Small intestine (tissue), 7 donors: ENCODE measurements around the gene GSTCD. TPM values are rescaled to one million over a fixed set of nuclear protein-coding genes. Genes with fewer than 3 reads are reported as not detected.

Experiments used
- DNase-seq, 2 donors: peaks; one replicate each; pipeline versions ENCODE4 v3.0.0 to v3.0.0-alpha.2; 2013
- FAIRE-seq: peaks from 2 replicates; lab custom pipeline; 2012; peaks lifted over from hg19 to GRCh38; lab: Jason Lieb, UNC
- H3K27ac ChIP-seq, 3 donors: one replicate each; pipeline ENCODE4 v1.5.1; 2013; ENCODE audit warnings: low read length in 2 of 3, mild to moderate bottlenecking in 2 of 3, control low read depth in 1 of 3, inconsistent platforms in 1 of 3, low read depth in 1 of 3, moderate library complexity in 1 of 3
- H3K27me3 ChIP-seq, 3 donors: one replicate each; pipeline ENCODE4 v1.6.1; 2013; ENCODE audit warnings: low read length in 3 of 3, inconsistent platforms in 1 of 3; ENCODE audit not compliant: control insufficient read depth in 3 of 3, insufficient read depth in 3 of 3
- H3K36me3 ChIP-seq, 3 donors: one replicate each; pipeline ENCODE4 v1.6.1; 2013; ENCODE audit warnings: low read length in 3 of 3, inconsistent platforms in 1 of 3, low read depth in 1 of 3, mild to moderate bottlenecking in 1 of 3, moderate library complexity in 1 of 3; ENCODE audit not compliant: control insufficient read depth in 3 of 3, insufficient read depth in 2 of 3
- H3K4me1 ChIP-seq, 3 donors: one replicate each; pipeline ENCODE4 v1.6.1; 2013; ENCODE audit warnings: low read length in 2 of 3, inconsistent platforms in 1 of 3, low read depth in 1 of 3, mild to moderate bottlenecking in 1 of 3, moderate library complexity in 1 of 3; ENCODE audit not compliant: control insufficient read depth in 3 of 3, insufficient read depth in 2 of 3
- H3K4me3 ChIP-seq, 3 donors: one replicate each; pipeline ENCODE4 v1.5.1; 2013; ENCODE audit warnings: low read length in 3 of 3, control low read depth in 1 of 3, inconsistent platforms in 1 of 3, low read depth in 1 of 3, mild to moderate bottlenecking in 1 of 3, moderate library complexity in 1 of 3
- H3K9me3 ChIP-seq, 2 donors: one replicate each; pipeline ENCODE4 v1.6.1; 2013; ENCODE audit warnings: low read depth in 1 of 2, low read length in 1 of 2; ENCODE audit not compliant: control insufficient read depth in 2 of 2, insufficient read depth in 1 of 2
- WGBS, 3 donors: extraction: QIAGEN DNeasy Blood & Tissue Kit; methylation state at CpG; one replicate each; pipeline ENCODE4 v1.1.7; 2013; 5-methylcytosine and 5-hydroxymethylcytosine counted together
- polyA plus RNA-seq, 4 donors: library from polyadenylated mRNA; stranded (reverse) in 3 of 4; unstranded in 1 of 4; fragments of 200-250 nt in 3 of 4; fragments of 120-200 nt in 1 of 4; gene quantifications; one replicate each; pipeline versions ENCODE4 v1.2.1 to v1.2.3, GENCODE V29; 2013
- donor health status: healthy with polysubstance abuse.
- donor health status: control.
- donor health status: control.
- donor health status: Bipolar disorder and iron deficiency.
- donor health status: healthy.

The GSTCD gene
- polyA plus RNA-seq, 4 donors = 1.4 to 8.7 (median 3.3) TPM

DNA sequence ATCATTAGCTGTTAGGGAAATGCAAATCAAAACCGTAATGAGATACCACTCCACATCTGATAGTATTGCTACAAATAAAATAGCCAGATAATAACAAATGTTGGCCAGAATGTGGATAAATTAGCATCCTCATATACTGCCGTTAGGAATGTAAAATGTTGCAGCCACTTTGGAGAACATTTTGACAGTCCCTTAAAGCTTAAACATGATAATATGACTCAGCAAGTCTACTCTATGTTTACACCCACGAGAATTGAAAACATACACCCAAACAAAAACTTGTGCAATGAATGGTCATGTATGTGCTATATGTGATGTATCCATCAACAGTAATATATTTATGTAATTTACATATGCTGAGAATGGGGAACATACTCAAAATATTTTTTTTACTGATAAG, 78.2 kb downstream of the GSTCD start:
- H3K27me3 ChIP-seq = no peaks in the 10 kb centered on the region
- WGBS, 3 donors = 79 to 86% (median 85%) methylated on average over 3 of the region's 3 CpGs
- no peaks in the 10 kb centered on the region for H3K4me1 ChIP-seq
- FAIRE-seq = no peak
- peaks cover 0 to 2% (median 0%) of the 10 kb centered on the region in 3 donors for H3K36me3 ChIP-seq
- no peak overlapping the region for H3K27ac ChIP-seq
- no peak for DNase-seq
- H3K4me3 ChIP-seq = no peak overlapping the region
- H3K9me3 ChIP-seq = no peaks in the 10 kb centered on the region

DNA sequence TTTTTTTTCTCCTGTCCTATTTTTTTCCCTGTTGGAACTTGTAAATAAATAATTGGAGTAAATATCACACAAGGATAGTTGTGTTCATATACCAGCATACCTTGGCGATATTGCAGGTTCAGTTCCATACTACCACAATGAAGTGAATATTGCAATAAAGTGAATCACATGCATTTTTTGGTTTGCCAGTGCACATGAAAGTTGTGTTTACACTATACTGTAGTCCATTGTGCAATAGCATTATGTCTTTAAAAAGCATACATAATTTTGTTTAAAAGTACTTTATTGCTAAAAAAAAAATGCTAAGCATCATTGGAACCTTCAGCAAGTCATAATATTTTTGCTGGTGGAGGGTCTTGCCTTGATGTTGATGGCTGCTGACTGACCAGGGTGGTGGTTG, 88.6 kb downstream of the GSTCD start:
- peaks cover 0 to 2% (median 0%) of the 10 kb centered on the region in 3 donors for H3K36me3 ChIP-seq
- H3K9me3 ChIP-seq = no peaks in the 10 kb centered on the region
- no peak overlapping the region for H3K27ac ChIP-seq
- WGBS, 3 donors = 98 to 100% (median 100%) methylated on average over 1 of the region's 1 CpG
- H3K27me3 ChIP-seq = no peaks in the 10 kb centered on the region
- H3K4me3 ChIP-seq = no peak overlapping the region
- FAIRE-seq (no peak), DNase-seq (no peak)
- no peaks in the 10 kb centered on the region for H3K4me1 ChIP-seq

DNA sequence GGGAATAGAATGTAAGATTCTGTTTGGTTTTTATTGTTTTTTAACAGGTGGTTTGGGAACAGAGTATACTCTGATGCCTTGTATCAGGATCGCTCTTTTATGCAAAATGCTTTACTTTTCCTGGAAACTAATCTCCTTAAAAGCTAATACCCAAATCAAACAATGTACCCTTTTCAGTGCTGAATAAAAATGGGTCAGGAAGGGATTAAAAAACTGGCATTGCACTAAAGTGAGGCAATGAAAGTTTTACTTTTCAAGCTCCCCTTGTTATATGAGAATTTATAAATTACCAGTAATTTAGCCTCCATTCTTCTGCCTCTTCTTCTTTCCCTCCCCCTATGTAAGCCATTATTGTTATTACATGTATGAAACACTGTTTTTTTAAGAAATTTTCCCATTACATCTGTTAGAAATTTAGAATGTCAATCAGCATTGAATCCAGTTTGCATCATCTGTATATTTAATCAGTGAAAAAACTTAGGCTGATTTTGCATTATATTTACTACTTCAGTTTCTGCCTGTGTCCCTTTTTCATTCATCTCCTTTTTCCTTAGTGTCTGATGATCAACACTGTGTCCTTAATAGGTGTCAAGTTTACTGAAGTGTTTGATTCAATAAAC, 97.0 kb downstream of the GSTCD start:
- FAIRE-seq (no peak), DNase-seq (no peak)
- Histone ChIP-seq H3K4me3 (no peak overlapping the region), H3K27ac (no peak overlapping the region), H3K9me3 (no peaks in the 10 kb centered on the region), H3K27me3 (no peaks in the 10 kb centered on the region), H3K36me3 (no peaks in the 10 kb centered on the region), H3K4me1 (no peaks in the 10 kb centered on the region)
- 90 to 100% (median 93%) methylated on average over 1 of the region's 1 CpG for WGBS, 3 donors

- H3K4me3 ChIP-seq = no peak overlapping the region
- no peaks in the 10 kb centered on the region for H3K9me3 ChIP-seq
- DNase-seq = no peak
- no peaks in the 10 kb centered on the region for H3K36me3 ChIP-seq
- no peaks in the 10 kb centered on the region for H3K4me1 ChIP-seq
- FAIRE-seq = no peak
- H3K27ac ChIP-seq = no peak overlapping the region
- WGBS, 3 donors = 78 to 93% (median 81%) methylated on average over 2 of the region's 2 CpGs
- no peaks in the 10 kb centered on the region for H3K27me3 ChIP-seq
Observed at GRCh38 chr4:105807496-105807895, 98.9 kb downstream of the GSTCD start.

GRCh38 chr4:105808030-105808749, 99.6 kb downstream of the GSTCD start:
- no peak for DNase-seq
- Histone ChIP-seq H3K4me1 (no peaks in the 10 kb centered on the region), H3K9me3 (no peaks in the 10 kb centered on the region), H3K4me3 (no peak overlapping the region), H3K36me3 (no peaks in the 10 kb centered on the region), H3K27ac (no peak overlapping the region), H3K27me3 (no peaks in the 10 kb centered on the region)
- WGBS, 3 donors = 65 to 92% (median 83%) methylated on average over 3 of the region's 3 CpGs
- FAIRE-seq = no peak

- H3K9me3 ChIP-seq = no peaks in the 10 kb centered on the region
- H3K4me1 ChIP-seq = no peaks in the 10 kb centered on the region
- DNase-seq (no peak), FAIRE-seq (no peak)
- 70 to 81% (median 78%) methylated on average over 3 of the region's 3 CpGs for WGBS, 3 donors
- no peak overlapping the region for H3K27ac ChIP-seq
- no peaks in the 10 kb centered on the region for H3K27me3 ChIP-seq
- H3K36me3 ChIP-seq = no peaks in the 10 kb centered on the region
- no peak overlapping the region for H3K4me3 ChIP-seq
Observed at GRCh38 chr4:105808750-105809041, 100.1 kb downstream of the GSTCD start.

DNA sequence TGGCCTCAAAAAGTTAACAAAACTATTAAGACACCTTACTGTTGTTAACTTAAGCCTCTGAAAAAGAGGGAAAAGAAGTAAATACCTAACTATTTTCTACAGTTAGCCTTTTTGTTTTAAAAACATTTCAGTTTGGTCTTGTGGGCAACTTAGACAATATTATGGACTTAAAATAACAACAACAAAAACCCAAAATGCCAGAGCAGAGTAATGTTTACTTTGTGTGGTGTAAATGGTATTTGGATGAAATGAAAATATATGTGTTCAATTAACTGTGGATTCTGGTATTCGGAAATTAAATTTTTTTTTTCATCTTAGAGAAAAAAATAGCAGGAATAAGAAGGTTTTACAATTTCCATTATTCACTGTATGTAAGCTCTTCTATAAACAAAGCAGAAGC, 107.1 kb downstream of the GSTCD start:
- Histone ChIP-seq H3K4me3 (no peak overlapping the region), H3K27me3 (no peaks in the 10 kb centered on the region), H3K4me1 (no peaks in the 10 kb centered on the region), H3K36me3 (no peaks in the 10 kb centered on the region), H3K27ac (no peak overlapping the region), H3K9me3 (no peaks in the 10 kb centered on the region)
- WGBS, 3 donors = 89 to 96% (median 93%) methylated on average over 1 of the region's 1 CpG
- DNase-seq (no peak), FAIRE-seq (no peak)

DNA sequence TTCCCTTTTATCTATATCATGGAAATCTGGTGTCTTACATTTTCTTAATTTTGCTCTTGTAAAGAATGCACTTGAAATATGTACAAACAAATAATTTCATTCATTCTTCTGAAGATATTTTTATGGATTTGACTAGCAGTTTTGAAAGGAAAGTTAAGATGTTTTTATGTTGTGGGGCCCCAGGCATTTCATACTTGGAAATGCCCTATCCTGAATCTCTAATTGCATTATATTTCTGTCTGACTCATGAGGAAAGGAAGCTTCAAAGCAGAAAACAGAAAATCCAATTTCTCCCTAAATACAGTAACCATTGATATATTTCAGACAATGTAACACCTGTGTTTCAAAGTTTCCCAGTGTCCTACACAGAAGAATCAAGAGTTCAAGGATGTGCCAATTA, 113.5 kb downstream of the GSTCD start:
- Histone ChIP-seq H3K9me3 (no peaks in the 10 kb centered on the region), H3K4me1 (no peaks in the 10 kb centered on the region), H3K27me3 (no peaks in the 10 kb centered on the region), H3K4me3 (no peak overlapping the region), H3K36me3 (peaks cover 0 to 2% (median 0%) of the 10 kb centered on the region in 3 donors), H3K27ac (no peak overlapping the region)
- DNase-seq (no peak), FAIRE-seq (no peak)

DNA sequence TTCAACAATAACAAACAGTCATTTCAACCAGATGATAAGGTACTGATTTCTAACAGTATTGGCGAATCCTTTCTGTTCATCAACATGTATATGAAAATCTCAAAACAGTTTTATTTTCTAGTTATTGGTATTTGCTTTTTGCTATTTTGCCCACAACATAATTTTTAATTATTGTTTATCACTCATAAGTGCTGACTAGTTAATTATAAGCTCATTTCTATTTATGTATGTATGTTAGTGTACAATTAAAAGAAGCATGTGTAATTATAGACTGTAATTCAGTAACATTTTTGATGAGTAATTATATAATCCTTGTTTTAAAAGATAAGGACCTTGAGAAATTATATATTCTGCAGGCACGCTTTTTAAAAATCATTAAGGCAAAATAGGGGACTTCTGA, 119.5 kb downstream of the GSTCD start:
- H3K27ac ChIP-seq = no peak overlapping the region
- peaks cover 0 to 3% of the 10 kb centered on the region in 2 donors for H3K9me3 ChIP-seq
- no peaks in the 10 kb centered on the region for H3K4me1 ChIP-seq
- no peak for FAIRE-seq
- DNase-seq = no peak
- WGBS, 3 donors = 93 to 97% (median 96%) methylated on average over 2 of the region's 2 CpGs
- H3K36me3 ChIP-seq = peaks cover 0 to 2% (median 0%) of the 10 kb centered on the region in 3 donors
- no peaks in the 10 kb centered on the region for H3K27me3 ChIP-seq
- no peak overlapping the region for H3K4me3 ChIP-seq
